ENCODE data around the gene CACNA1D.

Gene CACNA1D

DNA sequence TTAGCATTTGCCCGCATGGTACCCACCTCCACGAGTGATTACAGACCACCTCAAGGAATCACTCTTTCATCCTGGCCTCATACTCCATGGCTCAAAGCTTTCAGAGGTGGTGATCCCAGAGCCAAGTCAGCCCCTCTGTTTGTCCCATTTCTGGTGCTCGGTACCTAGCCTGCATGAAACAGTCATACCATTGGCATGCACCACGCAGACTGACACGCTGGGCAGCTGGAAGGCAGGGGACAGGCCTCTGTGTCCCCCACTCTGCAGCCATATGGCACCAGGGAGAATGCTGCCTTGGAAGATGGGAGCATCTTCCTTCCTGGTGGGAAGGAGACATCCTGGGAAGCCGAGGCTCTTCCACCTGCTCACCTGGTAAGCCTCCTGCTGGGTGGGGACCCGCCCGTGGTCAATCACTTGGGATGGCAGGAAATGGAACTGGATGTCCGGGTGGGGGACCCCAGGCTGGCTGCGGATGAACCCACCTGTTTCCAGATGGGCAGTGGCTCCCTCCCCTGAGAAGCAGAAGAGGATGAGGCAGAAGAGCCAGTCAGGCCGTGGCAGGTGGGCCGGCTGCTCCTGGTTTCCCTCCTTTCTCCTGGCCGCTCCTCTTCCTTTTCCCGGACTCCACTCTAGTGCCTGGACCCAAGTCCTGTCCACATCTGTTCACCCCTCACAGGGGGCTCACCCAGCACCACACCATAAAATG is 324.9 kb downstream of the CACNA1D start:
- FAIRE-seq (no peak), DNase-seq (ENCODE audit: insufficient read length) (no peak)
- no peak for TF ChIP-seq POLR2A (IDR thresholded peaks at IDR 0.05; ENCODE audit: low read depth, low read length)
- TF ChIP-seq TAF1 (IDR thresholded peaks at IDR 0.05; ENCODE audit: borderline replicate concordance, low read depth, low read length) = no peak
- TF ChIP-seq POLR2AphosphoS5 (IDR thresholded peaks at IDR 0.05; ENCODE audit: low read depth, low read length) = no peak

DNA sequence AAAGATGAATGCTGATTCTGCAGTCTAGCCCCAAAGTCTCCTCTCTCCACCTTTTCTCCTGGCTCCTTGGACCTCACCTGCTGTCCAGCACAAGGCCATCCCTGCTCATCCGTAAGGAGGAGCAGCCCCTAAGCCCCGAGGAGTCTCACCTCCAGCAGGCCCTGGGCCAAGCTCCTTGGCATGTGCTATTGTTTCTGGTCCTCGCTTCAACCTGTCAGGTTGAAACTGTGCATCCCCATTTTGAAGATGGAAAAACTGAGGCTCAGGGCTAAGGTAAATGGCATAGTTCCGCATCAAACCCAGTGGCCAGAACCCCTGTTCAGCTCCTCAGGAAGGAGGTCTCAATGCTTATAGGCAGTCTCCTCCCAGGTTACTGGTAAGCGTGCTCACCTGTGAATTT is 325.7 kb downstream of the CACNA1D start:
- FAIRE-seq = no peak

DNA sequence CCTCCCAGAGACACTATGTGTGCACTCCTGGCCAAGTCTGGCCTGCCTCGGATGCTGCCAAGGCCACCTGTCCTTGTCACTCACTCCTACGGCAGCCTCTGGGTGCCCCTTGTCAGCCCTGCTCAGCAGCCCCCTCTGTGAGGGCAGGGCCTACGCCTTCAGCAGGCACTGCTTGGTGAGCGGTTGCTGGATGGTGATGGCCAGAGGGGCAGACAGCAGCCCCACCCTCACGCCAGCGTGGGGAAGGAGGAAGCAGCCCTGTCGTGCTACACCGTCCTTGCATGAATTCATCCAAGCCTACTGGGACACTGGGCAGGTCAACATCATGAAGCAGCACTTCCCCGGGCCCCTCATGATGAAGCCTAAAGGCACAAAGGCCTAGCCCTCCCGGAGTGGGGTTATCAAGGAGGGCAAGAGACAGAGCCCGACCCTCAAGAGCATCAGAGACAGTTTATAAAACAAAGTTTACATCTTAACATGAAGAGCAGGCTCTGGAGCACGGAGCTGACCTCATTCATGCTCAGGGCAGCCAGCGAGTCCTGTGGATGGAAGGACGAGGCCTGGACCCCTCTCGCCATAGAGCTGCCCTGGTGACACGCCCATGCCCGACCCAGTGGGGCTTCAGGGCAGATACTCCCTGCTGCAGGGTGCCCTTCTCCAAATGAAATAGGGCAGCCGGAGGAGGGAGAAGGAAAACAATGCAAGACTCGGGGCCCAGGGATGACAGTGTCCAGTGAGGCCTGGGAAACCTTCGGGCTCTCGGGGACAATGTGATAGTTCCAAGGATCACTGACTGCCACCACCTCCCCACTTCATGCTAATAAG is 326.6 kb downstream of the CACNA1D start:
- no peak for DNase-seq (ENCODE audit: insufficient read length)
- FAIRE-seq = no peak
- TF ChIP-seq TAF1 (IDR thresholded peaks at IDR 0.05; ENCODE audit: borderline replicate concordance, low read depth, low read length) (no peak), POLR2AphosphoS5 (IDR thresholded peaks at IDR 0.05; ENCODE audit: low read depth, low read length) (no peak), POLR2A (IDR thresholded peaks at IDR 0.05; ENCODE audit: low read depth, low read length) (no peak)

More for the DNA sequence above, 325.7 kb downstream of the CACNA1D start:
- DNase-seq (ENCODE audit: insufficient read length) = no peak
- TF ChIP-seq POLR2A (IDR thresholded peaks at IDR 0.05; ENCODE audit: low read depth, low read length) = no peak
- no peak for TF ChIP-seq TAF1 (IDR thresholded peaks at IDR 0.05; ENCODE audit: borderline replicate concordance, low read depth, low read length)
- no peak for TF ChIP-seq POLR2AphosphoS5 (IDR thresholded peaks at IDR 0.05; ENCODE audit: low read depth, low read length)

DNA sequence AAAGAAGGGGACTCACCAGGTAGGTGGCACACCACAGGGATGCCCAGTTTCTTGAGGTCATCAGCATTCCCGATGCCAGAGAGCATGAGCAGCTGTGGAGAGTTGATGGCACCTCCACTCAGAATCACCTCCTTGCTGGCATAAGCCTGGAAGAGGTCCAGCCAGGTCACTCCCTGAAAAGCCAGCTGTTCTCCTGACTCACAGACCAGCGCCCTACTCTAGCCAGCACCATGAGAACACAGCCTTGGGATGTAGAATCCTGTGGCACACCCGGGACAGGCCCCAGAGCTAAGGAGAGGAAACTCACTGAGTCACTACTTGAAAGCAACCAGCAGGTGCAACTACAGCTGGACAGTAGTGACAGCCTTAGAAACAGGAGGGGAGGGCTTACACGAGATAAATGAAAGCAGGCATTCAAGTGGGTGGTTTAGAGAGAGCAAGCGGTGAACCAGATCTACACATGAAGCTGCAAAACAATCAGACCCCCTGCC is 327.3 kb downstream of the CACNA1D start:
- TF ChIP-seq POLR2AphosphoS5 (IDR thresholded peaks at IDR 0.05; ENCODE audit: low read depth, low read length) (no peak), POLR2A (IDR thresholded peaks at IDR 0.05; ENCODE audit: low read depth, low read length) (no peak), TAF1 (IDR thresholded peaks at IDR 0.05; ENCODE audit: borderline replicate concordance, low read depth, low read length) (no peak)
- FAIRE-seq (no peak), DNase-seq (ENCODE audit: insufficient read length) (no peak)

DNA sequence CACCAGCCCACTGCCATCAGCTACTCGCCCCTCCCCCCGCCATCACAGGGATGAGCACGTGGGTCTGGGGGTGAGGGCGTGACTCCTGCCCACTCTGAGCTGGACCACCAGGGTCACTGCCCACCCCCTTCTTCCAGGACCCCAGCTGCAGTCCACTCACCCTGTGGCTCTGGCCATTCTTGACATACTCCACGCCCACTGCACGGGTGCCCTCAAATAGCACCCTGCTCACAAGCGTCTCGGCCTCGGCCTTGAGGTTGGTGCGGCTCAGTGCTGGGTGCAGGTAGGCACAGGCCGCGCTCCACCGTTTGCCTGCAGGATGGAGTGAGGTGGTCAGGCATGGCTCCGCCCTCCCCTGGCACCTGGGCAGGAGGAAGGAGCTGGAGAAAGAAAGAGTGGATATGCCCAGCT is 327.9 kb downstream of the CACNA1D start:
- no peak for FAIRE-seq
- DNase-seq (ENCODE audit: insufficient read length) = no peak
- no peak for TF ChIP-seq POLR2A (IDR thresholded peaks at IDR 0.05; ENCODE audit: low read depth, low read length)
- TF ChIP-seq POLR2AphosphoS5 (IDR thresholded peaks at IDR 0.05; ENCODE audit: low read depth, low read length) = no peak
- TF ChIP-seq TAF1 (IDR thresholded peaks at IDR 0.05; ENCODE audit: borderline replicate concordance, low read depth, low read length) = no peak

DNA sequence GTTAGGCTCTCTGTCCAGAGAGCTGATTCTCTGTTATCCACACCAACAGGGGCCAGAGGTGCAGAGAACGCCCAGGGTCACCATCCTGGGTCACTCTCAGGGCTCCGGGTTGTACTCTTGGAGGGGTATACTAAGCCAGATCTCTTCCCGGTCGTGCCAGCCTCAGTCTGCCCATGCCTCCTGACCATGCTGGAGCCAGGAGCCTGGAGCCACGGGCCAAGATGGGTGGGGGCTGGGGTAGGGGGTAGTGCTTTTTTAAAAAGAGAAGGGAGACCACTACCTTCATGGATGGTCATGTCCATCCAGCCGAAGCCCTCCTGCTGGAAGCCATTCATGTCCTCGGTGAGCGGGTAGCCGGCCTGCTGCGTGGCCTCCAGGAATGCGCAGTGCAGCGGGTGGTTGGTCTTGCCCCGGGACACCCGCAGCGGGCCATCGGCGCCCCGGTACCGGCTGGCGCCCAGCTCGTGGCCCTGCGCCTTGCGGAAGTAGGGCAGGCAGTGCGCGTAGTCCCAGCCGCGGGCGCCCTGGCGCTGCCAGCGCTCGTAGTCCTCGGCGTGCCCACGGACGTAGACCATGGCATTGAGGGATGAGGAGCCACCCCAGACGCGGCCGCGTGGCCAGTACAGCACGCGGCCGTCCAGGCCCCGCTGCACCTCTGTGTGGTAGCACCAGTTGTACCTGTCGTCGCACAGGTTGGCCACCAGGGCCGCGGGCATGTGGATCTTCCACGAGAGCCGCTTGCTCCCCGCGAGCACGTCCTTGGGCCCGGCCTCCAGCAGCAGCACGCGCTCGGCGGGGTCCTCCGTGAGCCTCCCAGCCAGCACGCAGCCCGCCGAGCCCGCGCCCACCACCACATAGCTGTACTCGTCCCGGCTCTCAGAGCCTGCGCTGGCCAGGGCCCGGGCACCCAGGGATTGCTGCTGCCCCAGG is 328.9 kb downstream of the CACNA1D start:
- TF ChIP-seq POLR2AphosphoS5 (IDR thresholded peaks at IDR 0.05; ENCODE audit: low read depth, low read length) = no peak
- TF ChIP-seq TAF1 (IDR thresholded peaks at IDR 0.05; ENCODE audit: borderline replicate concordance, low read depth, low read length) = no peak
- no peak for TF ChIP-seq POLR2A (IDR thresholded peaks at IDR 0.05; ENCODE audit: low read depth, low read length)
- DNase-seq (ENCODE audit: insufficient read length) = no peak
- FAIRE-seq = no peak

DNA sequence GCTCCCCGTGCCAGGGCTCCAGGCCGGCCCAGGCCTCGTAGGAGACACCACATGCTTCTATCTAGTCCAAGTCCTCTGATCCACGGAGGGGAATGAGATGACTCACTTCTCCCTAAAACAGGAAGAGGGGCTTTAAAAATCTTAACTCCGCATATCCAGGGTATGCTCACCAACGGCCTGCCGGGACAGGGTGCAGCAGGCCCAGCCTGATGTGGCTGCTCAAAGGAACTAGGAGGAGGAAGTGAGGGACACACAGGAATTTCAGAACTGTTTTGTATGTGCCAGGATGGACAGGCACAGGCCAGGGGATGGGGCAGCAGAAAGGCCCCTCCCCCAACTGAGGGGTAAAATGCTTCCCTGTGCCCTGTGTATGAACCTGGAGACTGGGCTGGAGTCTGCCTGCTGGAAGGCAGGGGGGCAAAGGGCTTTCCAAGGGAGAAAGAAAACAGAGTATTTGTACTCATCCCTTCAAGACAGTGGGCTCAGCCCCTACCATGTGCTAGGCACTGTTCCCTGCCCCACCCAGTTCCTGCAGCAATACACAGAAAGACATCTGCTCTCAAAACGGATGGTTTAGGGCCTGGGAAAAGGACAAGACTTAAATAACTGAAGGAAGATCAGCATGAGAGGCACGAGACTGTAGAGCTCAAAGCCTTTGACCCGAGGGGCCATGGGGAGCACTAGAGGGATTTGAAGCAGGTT is 329.7 kb downstream of the CACNA1D start:
- FAIRE-seq (no peak), DNase-seq (ENCODE audit: insufficient read length) (no peak)
- TF ChIP-seq POLR2AphosphoS5 (IDR thresholded peaks at IDR 0.05; ENCODE audit: low read depth, low read length) (no peak), POLR2A (IDR thresholded peaks at IDR 0.05; ENCODE audit: low read depth, low read length) (no peak), TAF1 (IDR thresholded peaks at IDR 0.05; ENCODE audit: borderline replicate concordance, low read depth, low read length) (no peak)

DNA sequence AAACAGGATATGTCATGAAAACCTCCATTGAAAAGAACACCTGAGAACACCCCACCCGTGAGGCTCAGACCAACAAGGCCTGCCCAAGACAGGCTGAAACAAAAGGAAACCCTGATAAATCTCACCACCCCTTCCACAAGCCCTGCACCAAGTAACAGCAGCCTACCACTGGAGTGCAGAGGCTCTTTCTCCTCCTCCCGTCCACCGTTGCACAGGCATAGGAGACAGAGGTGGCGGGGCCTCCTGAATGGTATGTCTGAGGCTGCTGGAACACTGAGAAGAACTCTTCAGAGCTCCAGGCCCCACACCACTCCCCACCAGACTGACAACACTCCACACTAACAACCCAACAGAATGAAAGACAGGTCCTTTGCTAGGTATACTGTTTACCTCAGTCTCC is 330.4 kb downstream of the CACNA1D start:
- no peak for FAIRE-seq
- DNase-seq (ENCODE audit: insufficient read length) = no peak
- TF ChIP-seq POLR2AphosphoS5 (IDR thresholded peaks at IDR 0.05; ENCODE audit: low read depth, low read length) = no peak
- TF ChIP-seq TAF1 (IDR thresholded peaks at IDR 0.05; ENCODE audit: borderline replicate concordance, low read depth, low read length) = no peak
- TF ChIP-seq POLR2A (IDR thresholded peaks at IDR 0.05; ENCODE audit: low read depth, low read length) = no peak

DNA sequence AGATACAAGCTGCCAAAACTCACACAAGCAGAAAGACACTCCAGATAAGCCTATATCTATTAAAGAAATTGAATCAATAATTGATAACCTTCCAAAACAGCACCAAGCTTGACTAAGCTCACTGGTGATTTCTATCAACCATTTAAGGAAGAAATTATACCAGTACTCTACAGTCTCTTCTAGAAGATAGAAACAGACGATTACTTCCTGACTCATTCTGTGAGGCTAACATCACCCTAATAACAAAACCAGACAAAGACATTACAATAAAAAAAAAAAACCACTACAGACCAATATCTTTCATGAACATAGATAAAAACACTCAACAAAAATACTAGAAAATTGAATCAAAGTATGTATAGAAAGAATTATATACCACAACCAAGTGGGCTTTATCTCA is 331.6 kb downstream of the CACNA1D start:
- FAIRE-seq (no peak), DNase-seq (ENCODE audit: insufficient read length) (no peak)
- TF ChIP-seq TAF1 (IDR thresholded peaks at IDR 0.05; ENCODE audit: borderline replicate concordance, low read depth, low read length) (no peak), POLR2A (IDR thresholded peaks at IDR 0.05; ENCODE audit: low read depth, low read length) (no peak), POLR2AphosphoS5 (IDR thresholded peaks at IDR 0.05; ENCODE audit: low read depth, low read length) (no peak)

DNA sequence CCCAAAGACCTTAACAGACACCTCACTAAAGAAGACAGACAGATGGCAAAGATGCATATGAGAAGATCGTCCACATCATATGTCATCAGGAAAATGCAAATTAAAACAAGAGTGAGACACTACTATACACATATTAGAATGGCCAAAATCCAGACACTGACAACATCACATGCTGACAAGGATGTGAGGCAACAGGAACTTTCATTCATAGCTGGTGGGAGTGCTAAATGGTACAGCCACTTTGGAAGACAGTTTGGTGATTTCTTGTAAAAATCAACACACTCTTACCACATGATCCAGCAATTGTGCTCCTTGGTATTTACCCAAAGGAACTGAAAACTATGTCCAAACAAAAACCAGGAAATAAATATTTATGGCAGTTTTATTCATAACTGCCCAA is 334.2 kb downstream of the CACNA1D start:
- FAIRE-seq = no peak
- DNase-seq (ENCODE audit: insufficient read length) = no peak
- TF ChIP-seq TAF1 (IDR thresholded peaks at IDR 0.05; ENCODE audit: borderline replicate concordance, low read depth, low read length) (no peak), POLR2AphosphoS5 (IDR thresholded peaks at IDR 0.05; ENCODE audit: low read depth, low read length) (no peak), POLR2A (IDR thresholded peaks at IDR 0.05; ENCODE audit: low read depth, low read length) (no peak)

Measured in GM12892 (cell line).